Measurements from ENCODE around the gene UBE2U. TPM values are rescaled to one million over a fixed set of nuclear protein-coding genes. Genes with fewer than 3 reads are reported as not detected.

UBE2U gene
- total and polyA plus RNA-seq, 2 experiments from 2014 or later: not detected

GRCh38 chr1:64280001-64280400 is 76.6 kb downstream of the UBE2U start (continued):
- TF ChIP-seq REST (IDR thresholded peaks at IDR 0.05; ENCODE audit: unreplicated experiment) (no peak), NANOG (IDR thresholded peaks at IDR 0.05; ENCODE audit: borderline replicate concordance) (no peak), ZNF331 (CRISPR knock-in tag; IDR thresholded peaks at IDR 0.05; ENCODE audit: low read depth) (no peak)

DNA sequence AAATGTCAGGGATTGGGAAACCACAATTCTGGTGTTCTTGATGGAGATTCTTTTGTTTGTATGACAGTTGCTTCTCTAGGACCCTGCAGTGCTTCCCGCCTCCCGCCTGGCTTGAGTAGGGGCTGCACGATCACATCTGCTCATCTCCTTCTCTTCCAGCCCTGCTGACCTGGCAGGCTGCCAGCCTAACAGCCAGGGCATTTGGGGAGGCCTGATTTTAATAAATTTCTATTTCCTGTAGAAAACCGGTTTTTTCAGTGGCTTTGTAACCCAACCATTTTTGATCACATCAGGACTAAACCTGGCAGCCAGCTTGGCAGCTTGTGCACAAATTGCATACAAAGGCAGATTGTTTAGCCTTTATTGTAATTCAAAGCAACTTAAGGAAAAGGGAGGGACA is 78.9 kb downstream of the UBE2U start:
- no peak overlapping the region for H3K4me3 Mint-ChIP-seq
- ATAC-seq: peak; percentile 48; the same call in 1 of the 3 replicates
- Histone ChIP-seq H3K4me3 (no peak overlapping the region), H3K9me2 (ENCODE audit: insufficient read depth) (peaks cover 5% of the 10 kb centered on the region; the same call in 1 of the 2 replicates), H3K27me3 (ENCODE audit: insufficient read depth) (no peaks in the 10 kb centered on the region), H3K27ac (ENCODE audit: low read depth) (no peak overlapping the region), H4K20me1 (replicated peaks; ENCODE audit: insufficient read depth) (no peaks in the 10 kb centered on the region), H3K4me2 (no peak overlapping the region), H2AFZ (no peak overlapping the region), H3K4me1 (ENCODE audit: insufficient read depth) (0 out of 2 replicates have a peak, but pooled peaks cover 6% of the 10 kb centered on the region), H3K79me2 (replicated peaks; ENCODE audit: insufficient read depth) (no peaks in the 10 kb centered on the region), H3F3A (replicated peaks; ENCODE audit: low read depth) (no peaks in the 10 kb centered on the region), H3K36me3 (ENCODE audit: insufficient read depth) (no peaks in the 10 kb centered on the region)
- H3K27ac Mint-ChIP-seq: no peak overlapping the region
- no peak for TF ChIP-seq JUNB (IDR thresholded peaks at IDR 0.05; ENCODE audit: unreplicated experiment)
- TF ChIP-seq EZH2 (IDR thresholded peaks at IDR 0.05; ENCODE audit: low read depth, unreplicated experiment): no peak
- TF ChIP-seq NANOG (IDR thresholded peaks at IDR 0.05; ENCODE audit: borderline replicate concordance): no peak
- TF ChIP-seq, protein P1, sequence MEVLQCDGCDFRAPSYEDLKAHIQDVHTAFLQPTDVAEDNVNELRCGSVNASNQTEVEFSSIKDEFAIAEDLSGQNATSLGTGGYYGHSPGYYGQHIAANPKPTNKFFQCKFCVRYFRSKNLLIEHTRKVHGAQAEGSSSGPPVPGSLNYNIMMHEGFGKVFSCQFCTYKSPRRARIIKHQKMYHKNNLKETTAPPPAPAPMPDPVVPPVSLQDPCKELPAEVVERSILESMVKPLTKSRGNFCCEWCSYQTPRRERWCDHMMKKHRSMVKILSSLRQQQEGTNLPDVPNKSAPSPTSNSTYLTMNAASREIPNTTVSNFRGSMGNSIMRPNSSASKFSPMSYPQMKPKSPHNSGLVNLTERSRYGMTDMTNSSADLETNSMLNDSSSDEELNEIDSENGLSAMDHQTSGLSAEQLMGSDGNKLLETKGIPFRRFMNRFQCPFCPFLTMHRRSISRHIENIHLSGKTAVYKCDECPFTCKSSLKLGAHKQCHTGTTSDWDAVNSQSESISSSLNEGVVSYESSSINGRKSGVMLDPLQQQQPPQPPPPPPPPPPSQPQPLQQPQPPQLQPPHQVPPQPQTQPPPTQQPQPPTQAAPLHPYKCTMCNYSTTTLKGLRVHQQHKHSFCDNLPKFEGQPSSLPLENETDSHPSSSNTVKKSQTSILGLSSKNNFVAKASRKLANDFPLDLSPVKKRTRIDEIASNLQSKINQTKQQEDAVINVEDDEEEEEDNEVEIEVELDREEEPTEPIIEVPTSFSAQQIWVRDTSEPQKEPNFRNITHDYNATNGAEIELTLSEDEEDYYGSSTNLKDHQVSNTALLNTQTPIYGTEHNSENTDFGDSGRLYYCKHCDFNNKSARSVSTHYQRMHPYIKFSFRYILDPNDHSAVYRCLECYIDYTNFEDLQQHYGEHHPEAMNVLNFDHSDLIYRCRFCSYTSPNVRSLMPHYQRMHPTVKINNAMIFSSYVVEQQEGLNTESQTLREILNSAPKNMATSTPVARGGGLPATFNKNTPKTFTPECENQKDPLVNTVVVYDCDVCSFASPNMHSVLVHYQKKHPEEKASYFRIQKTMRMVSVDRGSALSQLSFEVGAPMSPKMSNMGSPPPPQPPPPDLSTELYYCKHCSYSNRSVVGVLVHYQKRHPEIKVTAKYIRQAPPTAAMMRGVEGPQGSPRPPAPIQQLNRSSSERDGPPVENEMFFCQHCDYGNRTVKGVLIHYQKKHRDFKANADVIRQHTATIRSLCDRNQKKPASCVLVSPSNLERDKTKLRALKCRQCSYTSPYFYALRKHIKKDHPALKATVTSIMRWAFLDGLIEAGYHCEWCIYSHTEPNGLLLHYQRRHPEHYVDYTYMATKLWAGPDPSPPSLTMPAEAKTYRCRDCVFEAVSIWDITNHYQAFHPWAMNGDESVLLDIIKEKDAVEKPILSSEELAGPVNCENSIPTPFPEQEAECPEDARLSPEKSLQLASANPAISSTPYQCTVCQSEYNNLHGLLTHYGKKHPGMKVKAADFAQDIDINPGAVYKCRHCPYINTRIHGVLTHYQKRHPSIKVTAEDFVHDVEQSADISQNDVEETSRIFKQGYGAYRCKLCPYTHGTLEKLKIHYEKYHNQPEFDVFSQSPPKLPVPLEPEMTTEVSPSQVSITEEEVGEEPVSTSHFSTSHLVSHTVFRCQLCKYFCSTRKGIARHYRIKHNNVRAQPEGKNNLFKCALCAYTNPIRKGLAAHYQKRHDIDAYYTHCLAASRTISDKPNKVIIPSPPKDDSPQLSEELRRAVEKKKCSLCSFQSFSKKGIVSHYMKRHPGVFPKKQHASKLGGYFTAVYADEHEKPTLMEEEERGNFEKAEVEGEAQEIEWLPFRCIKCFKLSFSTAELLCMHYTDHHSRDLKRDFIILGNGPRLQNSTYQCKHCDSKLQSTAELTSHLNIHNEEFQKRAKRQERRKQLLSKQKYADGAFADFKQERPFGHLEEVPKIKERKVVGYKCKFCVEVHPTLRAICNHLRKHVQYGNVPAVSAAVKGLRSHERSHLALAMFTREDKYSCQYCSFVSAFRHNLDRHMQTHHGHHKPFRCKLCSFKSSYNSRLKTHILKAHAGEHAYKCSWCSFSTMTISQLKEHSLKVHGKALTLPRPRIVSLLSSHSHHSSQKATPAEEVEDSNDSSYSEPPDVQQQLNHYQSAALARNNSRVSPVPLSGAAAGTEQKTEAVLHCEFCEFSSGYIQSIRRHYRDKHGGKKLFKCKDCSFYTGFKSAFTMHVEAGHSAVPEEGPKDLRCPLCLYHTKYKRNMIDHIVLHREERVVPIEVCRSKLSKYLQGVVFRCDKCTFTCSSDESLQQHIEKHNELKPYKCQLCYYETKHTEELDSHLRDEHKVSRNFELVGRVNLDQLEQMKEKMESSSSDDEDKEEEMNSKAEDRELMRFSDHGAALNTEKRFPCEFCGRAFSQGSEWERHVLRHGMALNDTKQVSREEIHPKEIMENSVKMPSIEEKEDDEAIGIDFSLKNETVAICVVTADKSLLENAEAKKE (CRISPR knock-in tag; IDR thresholded peaks at IDR 0.05): no peak
- TF ChIP-seq EZH2phosphoT487 (IDR thresholded peaks at IDR 0.05; ENCODE audit: unreplicated experiment): no peak
- TF ChIP-seq, protein P2, sequence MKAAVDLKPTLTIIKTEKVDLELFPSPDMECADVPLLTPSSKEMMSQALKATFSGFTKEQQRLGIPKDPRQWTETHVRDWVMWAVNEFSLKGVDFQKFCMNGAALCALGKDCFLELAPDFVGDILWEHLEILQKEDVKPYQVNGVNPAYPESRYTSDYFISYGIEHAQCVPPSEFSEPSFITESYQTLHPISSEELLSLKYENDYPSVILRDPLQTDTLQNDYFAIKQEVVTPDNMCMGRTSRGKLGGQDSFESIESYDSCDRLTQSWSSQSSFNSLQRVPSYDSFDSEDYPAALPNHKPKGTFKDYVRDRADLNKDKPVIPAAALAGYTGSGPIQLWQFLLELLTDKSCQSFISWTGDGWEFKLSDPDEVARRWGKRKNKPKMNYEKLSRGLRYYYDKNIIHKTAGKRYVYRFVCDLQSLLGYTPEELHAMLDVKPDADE (IDR thresholded peaks at IDR 0.05): no peak
- no peaks in the 10 kb centered on the region for H3K27me3 Mint-ChIP-seq (ENCODE audit: insufficient read depth, low read depth, poor library complexity)
- H3K36me3 Mint-ChIP-seq (ENCODE audit: low read depth): no peaks in the 10 kb centered on the region
- H3K9me3 Mint-ChIP-seq: no peaks in the 10 kb centered on the region
- no peak for DNase-seq (ENCODE audit: low spot score)
- H3K4me1 Mint-ChIP-seq: peaks cover 8% of the 10 kb centered on the region; the same call in 2 of the 3 replicates

All from GM23338 (cell line).